Measurements from ENCODE around the gene ALPP.

- TF ChIP-seq, protein P1, sequence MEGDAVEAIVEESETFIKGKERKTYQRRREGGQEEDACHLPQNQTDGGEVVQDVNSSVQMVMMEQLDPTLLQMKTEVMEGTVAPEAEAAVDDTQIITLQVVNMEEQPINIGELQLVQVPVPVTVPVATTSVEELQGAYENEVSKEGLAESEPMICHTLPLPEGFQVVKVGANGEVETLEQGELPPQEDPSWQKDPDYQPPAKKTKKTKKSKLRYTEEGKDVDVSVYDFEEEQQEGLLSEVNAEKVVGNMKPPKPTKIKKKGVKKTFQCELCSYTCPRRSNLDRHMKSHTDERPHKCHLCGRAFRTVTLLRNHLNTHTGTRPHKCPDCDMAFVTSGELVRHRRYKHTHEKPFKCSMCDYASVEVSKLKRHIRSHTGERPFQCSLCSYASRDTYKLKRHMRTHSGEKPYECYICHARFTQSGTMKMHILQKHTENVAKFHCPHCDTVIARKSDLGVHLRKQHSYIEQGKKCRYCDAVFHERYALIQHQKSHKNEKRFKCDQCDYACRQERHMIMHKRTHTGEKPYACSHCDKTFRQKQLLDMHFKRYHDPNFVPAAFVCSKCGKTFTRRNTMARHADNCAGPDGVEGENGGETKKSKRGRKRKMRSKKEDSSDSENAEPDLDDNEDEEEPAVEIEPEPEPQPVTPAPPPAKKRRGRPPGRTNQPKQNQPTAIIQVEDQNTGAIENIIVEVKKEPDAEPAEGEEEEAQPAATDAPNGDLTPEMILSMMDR (IDR thresholded peaks at IDR 0.05): no peak
- TF ChIP-seq REST (IDR thresholded peaks at IDR 0.05; ENCODE audit: low read depth, low read length) (no peak), MAX (IDR thresholded peaks at IDR 0.05; ENCODE audit: low read depth) (no peak), JUND (IDR thresholded peaks at IDR 0.05) (no peak), EZH2phosphoT487 (IDR thresholded peaks at IDR 0.05; ENCODE audit: borderline replicate concordance, low read depth) (no peak)
These were observed 28.5 kb upstream of the ALPP start for GRCh38 chr2:232349946-232350635.
